Transverse colon (tissue), 3 donors: ENCODE measurements around the gene PACS1.

ENCODE experiments used
- EP300 ChIP-seq: sonication (generic); formaldehyde crosslinking; IDR thresholded peaks from one replicate; pipeline ENCODE4 v1.6.1; 2017; ENCODE audit warnings: antibody characterized with exemption, low read depth
- TF ChIP-seq, protein P1 (sequence below), 5 experiments: fragments of 200-600 bp in 3 of 5; fragments of 450-650 bp in 2 of 5; sonication (generic) in 3 of 5; IDR thresholded peaks; 1 replicate in 2 of 5; 2 replicates in 3 of 5; pipeline ENCODE4 v1.5.1; 2016 to 2017; ENCODE audit warnings: antibody characterized with exemption in 5 of 5, inconsistent platforms in 3 of 5, mild to moderate bottlenecking in 2 of 5, moderate library complexity in 1 of 5

DNA sequence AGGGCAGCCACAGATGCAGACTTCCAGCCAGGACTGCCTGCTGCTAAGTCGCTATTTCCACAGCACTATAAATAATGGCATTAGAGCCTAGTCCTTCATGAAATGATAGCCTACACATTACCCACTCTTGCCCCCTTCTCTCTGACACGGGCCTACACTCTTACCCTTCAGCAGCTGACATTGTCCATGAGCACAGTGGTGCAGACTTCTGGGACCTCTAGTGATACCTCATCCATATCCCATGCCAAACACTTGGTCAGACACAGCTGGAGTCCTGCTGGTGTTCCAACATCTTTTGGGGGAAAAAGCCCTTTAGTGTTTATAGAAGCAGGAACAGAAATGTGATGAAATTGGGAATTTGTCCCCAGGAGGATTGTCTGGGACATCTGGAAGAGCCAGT is 155.0 kb downstream of the PACS1 start:
- no peak for TF ChIP-seq EP300
- TF ChIP-seq, protein P1, sequence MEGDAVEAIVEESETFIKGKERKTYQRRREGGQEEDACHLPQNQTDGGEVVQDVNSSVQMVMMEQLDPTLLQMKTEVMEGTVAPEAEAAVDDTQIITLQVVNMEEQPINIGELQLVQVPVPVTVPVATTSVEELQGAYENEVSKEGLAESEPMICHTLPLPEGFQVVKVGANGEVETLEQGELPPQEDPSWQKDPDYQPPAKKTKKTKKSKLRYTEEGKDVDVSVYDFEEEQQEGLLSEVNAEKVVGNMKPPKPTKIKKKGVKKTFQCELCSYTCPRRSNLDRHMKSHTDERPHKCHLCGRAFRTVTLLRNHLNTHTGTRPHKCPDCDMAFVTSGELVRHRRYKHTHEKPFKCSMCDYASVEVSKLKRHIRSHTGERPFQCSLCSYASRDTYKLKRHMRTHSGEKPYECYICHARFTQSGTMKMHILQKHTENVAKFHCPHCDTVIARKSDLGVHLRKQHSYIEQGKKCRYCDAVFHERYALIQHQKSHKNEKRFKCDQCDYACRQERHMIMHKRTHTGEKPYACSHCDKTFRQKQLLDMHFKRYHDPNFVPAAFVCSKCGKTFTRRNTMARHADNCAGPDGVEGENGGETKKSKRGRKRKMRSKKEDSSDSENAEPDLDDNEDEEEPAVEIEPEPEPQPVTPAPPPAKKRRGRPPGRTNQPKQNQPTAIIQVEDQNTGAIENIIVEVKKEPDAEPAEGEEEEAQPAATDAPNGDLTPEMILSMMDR (IDR thresholded peaks at IDR 0.05): no peak
